ENCODE results near the gene PLAU.

DNA sequence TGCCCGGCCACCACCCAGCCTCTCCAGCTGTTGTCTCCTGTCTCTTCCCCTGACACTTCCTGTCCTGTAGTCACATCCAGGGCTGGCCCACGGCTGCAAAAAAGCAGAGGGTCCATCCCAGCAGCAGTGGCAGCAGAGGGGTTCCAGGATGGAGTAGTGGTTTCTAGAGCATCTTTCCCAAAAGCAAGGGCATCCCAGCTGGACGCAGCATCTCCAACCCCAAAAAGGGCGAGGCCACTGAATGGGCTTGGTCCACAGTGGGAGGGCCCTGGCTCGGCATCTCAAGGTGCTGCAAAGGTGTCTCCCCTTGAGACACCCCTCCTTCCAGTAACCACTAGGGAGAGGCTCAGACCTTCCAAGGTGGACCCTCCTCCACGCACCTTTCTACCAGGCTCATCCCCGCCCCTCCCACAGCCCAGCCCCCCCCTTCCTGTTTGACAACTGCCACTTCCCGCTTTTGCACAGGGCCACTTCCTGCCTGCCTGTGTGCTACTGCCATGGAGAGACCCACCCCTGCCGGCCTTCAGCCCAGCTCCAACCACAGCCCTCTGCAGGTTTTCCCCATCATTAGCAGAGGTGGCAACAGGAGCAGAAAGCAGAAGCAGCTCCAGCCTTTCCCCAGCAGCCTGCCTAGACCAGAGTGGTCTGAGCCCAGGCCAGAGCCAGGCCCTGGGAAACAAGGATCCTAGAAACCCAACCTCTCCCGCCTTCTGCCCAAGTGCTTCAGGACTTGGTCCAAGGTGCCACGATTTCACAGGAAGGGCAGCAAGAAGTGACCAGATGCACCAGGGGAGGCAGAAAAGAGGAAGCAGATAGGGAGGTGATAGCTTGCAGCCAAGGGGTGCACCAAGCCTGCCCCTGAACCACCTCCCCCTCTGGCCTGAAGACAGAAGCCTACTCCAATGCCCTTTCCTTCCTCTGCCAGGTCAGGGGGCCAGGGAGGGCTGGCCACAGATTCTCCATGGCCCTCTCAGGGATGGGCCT, 45.2 kb upstream of the PLAU start:
- TF ChIP-seq POLR2AphosphoS5 (IDR thresholded peaks at IDR 0.05; ENCODE audit: insufficient read depth, low read depth, low read length), result no peak
- no peak for TF ChIP-seq CTCF (IDR thresholded peaks at IDR 0.05; ENCODE audit: extremely low read depth in 1 of 2, insufficient read depth in 1 of 2, low read depth in 1 of 2, low read length in 2 of 2)
- TF ChIP-seq JUN (IDR thresholded peaks at IDR 0.05; ENCODE audit: borderline replicate concordance, insufficient read depth, insufficient read length, low read depth), result no peak
- TF ChIP-seq MYC (IDR thresholded peaks at IDR 0.05; ENCODE audit: low read depth, low read length), result no peak
- TF ChIP-seq MAX (IDR thresholded peaks at IDR 0.05; ENCODE audit: insufficient read depth, insufficient read length), result no peak
- no peak for TF ChIP-seq EZH2 (IDR thresholded peaks at IDR 0.05; ENCODE audit: borderline replicate concordance, low read depth, low read length, severe bottlenecking)
